Endodermal cell (in vitro differentiated cells): ENCODE data around the gene RAB4B. TPM values are rescaled to one million over a fixed set of nuclear protein-coding genes. Genes with fewer than 3 reads are reported as not detected.

Experiments
- DNase-seq: peaks from one replicate; pipeline ENCODE4 v3.0.0-alpha.2; 2017
- H3K27ac ChIP-seq: 2 replicates; pipeline ENCODE4 v1.5.1; 2013; ENCODE audit warnings: mild to moderate bottlenecking, low read depth, low read length, moderate library complexity
- H3K27me3 ChIP-seq: 2 replicates; pipeline ENCODE4 v1.6.1; 2013; ENCODE audit warnings: mild to moderate bottlenecking, low read length, moderate library complexity; ENCODE audit not compliant: insufficient read depth, control insufficient read depth, poor library complexity, severe bottlenecking
- H3K36me3 ChIP-seq: 2 replicates; pipeline ENCODE4 v1.7.0; 2013; ENCODE audit warnings: mild to moderate bottlenecking, low read length, moderate library complexity; ENCODE audit not compliant: control insufficient read depth, insufficient read depth
- H3K4me1 ChIP-seq: one replicate; pipeline ENCODE4 v1.7.0; 2013; ENCODE audit warnings: low read length; ENCODE audit not compliant: control insufficient read depth, insufficient read depth
- H3K4me3 ChIP-seq: 2 replicates; pipeline ENCODE4 v1.5.1; 2013; ENCODE audit warnings: mild to moderate bottlenecking, low read length, moderate library complexity
- H3K9ac ChIP-seq: 2 replicates; pipeline ENCODE4 v1.6.1; 2013; ENCODE audit warnings: mild to moderate bottlenecking, low read length, moderate library complexity; ENCODE audit not compliant: poor library complexity, severe bottlenecking; ENCODE audit errors: extremely low read depth
- H3K9me3 ChIP-seq: 2 replicates; pipeline ENCODE4 v1.6.1; 2013; ENCODE audit warnings: mild to moderate bottlenecking, low read length, moderate library complexity; ENCODE audit not compliant: control insufficient read depth
- H3K27ac Mint-ChIP-seq: 2 replicates; pipeline ENCODE4 v1.8.0; 2020; ENCODE audit warnings: mixed read lengths
- H3K27me3 Mint-ChIP-seq: 2 replicates; pipeline ENCODE4 v1.8.0; 2021; ENCODE audit warnings: mild to moderate bottlenecking, mixed read lengths; ENCODE audit not compliant: insufficient read depth
- H3K36me3 Mint-ChIP-seq: 2 replicates; pipeline ENCODE4 v1.8.0; 2020; ENCODE audit warnings: low read depth, mixed read lengths
- H3K4me1 Mint-ChIP-seq: 2 replicates; pipeline ENCODE4 v1.8.0; 2020; ENCODE audit warnings: mixed read lengths
- H3K4me3 Mint-ChIP-seq: 2 replicates; pipeline ENCODE4 v1.8.0; 2020; ENCODE audit warnings: mild to moderate bottlenecking, moderate library complexity, mixed read lengths
- H3K9me3 Mint-ChIP-seq: 2 replicates; pipeline ENCODE4 v1.8.0; 2020; ENCODE audit warnings: mild to moderate bottlenecking, mixed read lengths
- WGBS, 2 experiments: methylation state at CpG; one replicate each; pipeline versions ENCODE4 v1.1.5 to v1.1.7; 2013; ENCODE audit warnings: missing lambda C conversion rate in 2 of 2, mixed read lengths in 1 of 2; ENCODE audit not compliant: insufficient coverage in 1 of 2, insufficient read length in 1 of 2; 5-methylcytosine and 5-hydroxymethylcytosine counted together
- total RNA-seq, 2 donors: library from RNA; stranded (reverse); fragmentation: NEBNext Ultra II Directional in 1 of 2; extraction: Animal tissue kit (Norgen Biotek cat#: 25700) in 1 of 2; gene quantifications; 2 replicates in 1 of 2; 3 replicates in 1 of 2; pipeline ENCODE4 v1.2.1, GENCODE V29; 2021
- TF ChIP-seq, protein P1 (sequence below): fragments of 200-600 bp; sonication (generic); conservative IDR thresholded peaks from 2 replicates; pipeline ENCODE4 v1.5.0; 2021; ENCODE audit warnings: antibody characterized with exemption, mild to moderate bottlenecking

RAB4B gene
- total RNA-seq, 2 donors from 2014 or later, result 29.2 to 34.1 TPM

GRCh38 chr19:40755248-40755624, 22.8 kb upstream of the RAB4B start:
- Histone ChIP-seq H3K36me3 (peaks cover 61% of the 10 kb centered on the region), H3K9me3 (no peaks in the 10 kb centered on the region), H3K9ac (no peak overlapping the region), H3K27ac (no peak overlapping the region), H3K4me1 (no peaks in the 10 kb centered on the region), H3K4me3 (peak overlapping the region; percentile 41), H3K27me3 (no peaks in the 10 kb centered on the region)
- peak overlapping the region; percentile 39 for H3K4me3 Mint-ChIP-seq
- no peak overlapping the region for H3K27ac Mint-ChIP-seq
- no peak for DNase-seq
- H3K36me3 Mint-ChIP-seq, result peaks cover 57% of the 10 kb centered on the region
- 100% methylated on average over 1 to 3 of the region's 3 CpGs for WGBS, 2 experiments
- H3K9me3 Mint-ChIP-seq, result no peaks in the 10 kb centered on the region
- peaks cover 12% of the 10 kb centered on the region for H3K4me1 Mint-ChIP-seq
- TF ChIP-seq, protein P1, sequence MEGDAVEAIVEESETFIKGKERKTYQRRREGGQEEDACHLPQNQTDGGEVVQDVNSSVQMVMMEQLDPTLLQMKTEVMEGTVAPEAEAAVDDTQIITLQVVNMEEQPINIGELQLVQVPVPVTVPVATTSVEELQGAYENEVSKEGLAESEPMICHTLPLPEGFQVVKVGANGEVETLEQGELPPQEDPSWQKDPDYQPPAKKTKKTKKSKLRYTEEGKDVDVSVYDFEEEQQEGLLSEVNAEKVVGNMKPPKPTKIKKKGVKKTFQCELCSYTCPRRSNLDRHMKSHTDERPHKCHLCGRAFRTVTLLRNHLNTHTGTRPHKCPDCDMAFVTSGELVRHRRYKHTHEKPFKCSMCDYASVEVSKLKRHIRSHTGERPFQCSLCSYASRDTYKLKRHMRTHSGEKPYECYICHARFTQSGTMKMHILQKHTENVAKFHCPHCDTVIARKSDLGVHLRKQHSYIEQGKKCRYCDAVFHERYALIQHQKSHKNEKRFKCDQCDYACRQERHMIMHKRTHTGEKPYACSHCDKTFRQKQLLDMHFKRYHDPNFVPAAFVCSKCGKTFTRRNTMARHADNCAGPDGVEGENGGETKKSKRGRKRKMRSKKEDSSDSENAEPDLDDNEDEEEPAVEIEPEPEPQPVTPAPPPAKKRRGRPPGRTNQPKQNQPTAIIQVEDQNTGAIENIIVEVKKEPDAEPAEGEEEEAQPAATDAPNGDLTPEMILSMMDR, result no peak
- no peaks in the 10 kb centered on the region for H3K27me3 Mint-ChIP-seq

- Histone ChIP-seq H3K36me3 (peaks cover 67% of the 10 kb centered on the region), H3K9me3 (no peaks in the 10 kb centered on the region), H3K4me3 (peak overlapping the region; percentile 41), H3K9ac (no peak overlapping the region), H3K27me3 (no peaks in the 10 kb centered on the region), H3K4me1 (no peaks in the 10 kb centered on the region), H3K27ac (no peak overlapping the region)
- TF ChIP-seq, protein P1, result no peak
- H3K4me1 Mint-ChIP-seq, result peaks cover 12% of the 10 kb centered on the region
- H3K9me3 Mint-ChIP-seq, result no peaks in the 10 kb centered on the region
- H3K27me3 Mint-ChIP-seq, result no peaks in the 10 kb centered on the region
- H3K4me3 Mint-ChIP-seq, result no peak overlapping the region
- H3K36me3 Mint-ChIP-seq, result peaks cover 63% of the 10 kb centered on the region
- whole genome bisulfite sequencing, 2 experiments, result 92 to 99% methylated on average over 8 of the region's 8 CpGs
- H3K27ac Mint-ChIP-seq, result peak overlapping the region; percentile 61
- no peak for DNase-seq
These were observed 22.3 kb upstream of the RAB4B start for GRCh38 chr19:40755791-40756190.

DNA sequence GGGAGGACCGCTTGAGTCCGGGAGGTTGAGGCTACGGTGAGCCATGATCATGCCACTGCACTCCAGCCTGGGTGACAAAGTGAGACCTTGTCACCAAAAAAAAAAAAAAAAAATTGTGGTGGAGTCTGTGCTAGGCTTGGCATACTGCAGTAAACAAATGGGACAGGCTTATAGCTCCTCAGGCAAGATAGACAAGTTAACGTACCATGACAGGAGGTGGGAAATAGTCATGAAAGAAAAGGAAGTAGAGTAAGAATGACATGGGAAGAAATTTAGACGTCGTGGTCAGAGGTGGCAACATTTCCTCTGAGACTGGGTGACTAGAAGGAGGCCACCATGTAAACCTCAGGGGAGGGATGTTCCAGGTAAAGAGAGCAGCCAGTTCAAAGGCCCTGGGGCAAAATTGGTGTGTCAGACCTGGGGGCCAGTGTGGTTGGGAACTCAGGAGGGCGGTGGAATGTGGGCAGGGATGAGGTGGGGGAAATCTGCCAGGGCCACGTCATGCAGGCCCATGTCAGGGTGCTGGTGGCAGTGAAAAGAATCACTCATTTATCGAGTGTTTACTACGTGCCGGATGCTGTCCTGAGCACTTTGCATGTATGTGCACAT, 21.4 kb upstream of the RAB4B start:
- DNase-seq, result no peak
- H3K4me1 Mint-ChIP-seq, result peaks cover 12% of the 10 kb centered on the region
- H3K4me3 Mint-ChIP-seq, result no peak overlapping the region
- TF ChIP-seq, protein P1, result no peak
- no peak overlapping the region for H3K4me3 ChIP-seq
- H3K9me3 Mint-ChIP-seq, result no peaks in the 10 kb centered on the region
- H3K9me3 ChIP-seq, result no peaks in the 10 kb centered on the region
- no peaks in the 10 kb centered on the region for H3K27me3 ChIP-seq
- H3K27ac ChIP-seq, result no peak overlapping the region
- H3K27ac Mint-ChIP-seq, result peak overlapping the region; percentile 26
- H3K9ac ChIP-seq, result no peak overlapping the region
- H3K36me3 ChIP-seq, result peaks cover 74% of the 10 kb centered on the region
- 95 to 97% methylated on average over 7 to 10 of the region's 11 CpGs for WGBS, 2 experiments
- H3K4me1 ChIP-seq, result no peaks in the 10 kb centered on the region
- no peaks in the 10 kb centered on the region for H3K27me3 Mint-ChIP-seq
- H3K36me3 Mint-ChIP-seq, result peaks cover 68% of the 10 kb centered on the region
